Measurements from ENCODE around the gene IGSF8.

IGSF8 gene

DNA sequence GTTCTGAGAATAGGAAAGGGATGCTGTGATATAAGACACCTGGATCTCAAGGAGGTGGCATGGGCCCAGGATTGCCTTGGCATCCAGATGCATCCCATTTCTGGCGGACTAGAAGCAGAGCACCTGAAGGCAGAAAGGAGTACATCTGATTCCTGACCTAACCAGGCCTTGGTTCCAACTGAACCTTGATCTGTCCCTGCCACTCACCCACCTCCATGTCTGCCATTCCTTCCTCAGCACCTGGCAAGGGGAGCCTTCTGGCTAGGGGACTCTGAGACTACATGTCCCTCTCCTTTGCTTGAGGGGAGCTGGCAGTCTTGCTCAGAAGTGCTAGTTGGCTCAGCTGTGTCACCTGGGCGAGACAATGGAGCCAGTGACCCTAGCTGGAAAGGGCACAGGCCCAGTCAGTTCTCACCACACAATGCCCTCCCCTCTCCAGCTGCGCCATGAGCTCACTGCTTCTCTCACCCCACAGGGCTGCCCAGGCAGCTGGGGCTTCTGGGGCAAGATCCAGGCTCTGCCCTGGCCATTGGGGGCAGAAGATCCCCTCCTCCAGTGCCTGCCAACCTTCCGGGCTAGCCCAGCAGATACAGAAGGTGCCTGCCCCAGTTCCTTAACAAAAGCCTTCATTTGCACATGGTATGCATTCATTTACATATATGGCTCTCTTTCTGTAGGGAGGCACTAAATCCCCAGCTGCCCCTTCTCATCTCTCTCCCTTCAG lies 2.9 kb downstream of the IGSF8 start:
- Mint-ChIP-seq H3K27me3 (ENCODE audit: low read depth) (no peaks in the 10 kb centered on the region), H3K36me3 (ENCODE audit: low read depth) (peaks cover 4% of the 10 kb centered on the region), H3K4me1 (peaks cover 17% of the 10 kb centered on the region), H3K4me3 (peak overlapping the region; percentile 69 to 94 (median 87)), H3K27ac (peak overlapping the region in 1 of 3 experiments; percentile 2), H3K9me3 (no peaks in the 10 kb centered on the region)
- TF ChIP-seq, protein P1, sequence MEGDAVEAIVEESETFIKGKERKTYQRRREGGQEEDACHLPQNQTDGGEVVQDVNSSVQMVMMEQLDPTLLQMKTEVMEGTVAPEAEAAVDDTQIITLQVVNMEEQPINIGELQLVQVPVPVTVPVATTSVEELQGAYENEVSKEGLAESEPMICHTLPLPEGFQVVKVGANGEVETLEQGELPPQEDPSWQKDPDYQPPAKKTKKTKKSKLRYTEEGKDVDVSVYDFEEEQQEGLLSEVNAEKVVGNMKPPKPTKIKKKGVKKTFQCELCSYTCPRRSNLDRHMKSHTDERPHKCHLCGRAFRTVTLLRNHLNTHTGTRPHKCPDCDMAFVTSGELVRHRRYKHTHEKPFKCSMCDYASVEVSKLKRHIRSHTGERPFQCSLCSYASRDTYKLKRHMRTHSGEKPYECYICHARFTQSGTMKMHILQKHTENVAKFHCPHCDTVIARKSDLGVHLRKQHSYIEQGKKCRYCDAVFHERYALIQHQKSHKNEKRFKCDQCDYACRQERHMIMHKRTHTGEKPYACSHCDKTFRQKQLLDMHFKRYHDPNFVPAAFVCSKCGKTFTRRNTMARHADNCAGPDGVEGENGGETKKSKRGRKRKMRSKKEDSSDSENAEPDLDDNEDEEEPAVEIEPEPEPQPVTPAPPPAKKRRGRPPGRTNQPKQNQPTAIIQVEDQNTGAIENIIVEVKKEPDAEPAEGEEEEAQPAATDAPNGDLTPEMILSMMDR (IDR thresholded peaks at IDR 0.05; ENCODE audit: unreplicated experiment in 3 of 3): no peak

DNA sequence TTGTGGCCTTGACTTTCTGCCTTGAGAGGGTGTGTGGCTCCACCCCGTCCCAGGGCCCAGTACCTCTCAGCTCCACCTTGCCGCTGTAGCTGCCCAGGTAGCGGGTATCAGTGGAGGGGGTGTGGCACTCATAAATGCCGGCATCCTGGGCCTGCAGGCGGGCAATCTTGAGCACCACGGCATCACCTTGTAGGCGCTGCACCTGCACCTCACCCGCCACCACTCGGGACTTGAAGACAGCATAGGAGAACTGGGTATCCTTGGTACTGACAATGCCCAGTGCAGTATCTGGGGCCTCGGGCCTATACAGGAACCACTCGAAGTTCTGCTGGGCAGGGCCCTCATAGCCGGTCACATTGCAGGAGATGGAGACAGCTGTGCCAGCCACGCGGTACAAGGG lies 3.6 kb downstream of the IGSF8 start:
- TF ChIP-seq, protein P1 (IDR thresholded peaks at IDR 0.05; ENCODE audit: unreplicated experiment in 3 of 3): no peak
- Mint-ChIP-seq H3K4me3 (no peak overlapping the region), H3K4me1 (peaks cover 17% of the 10 kb centered on the region), H3K27ac (no peak overlapping the region), H3K9me3 (no peaks in the 10 kb centered on the region), H3K36me3 (ENCODE audit: low read depth) (peaks cover 4% of the 10 kb centered on the region), H3K27me3 (ENCODE audit: low read depth) (no peaks in the 10 kb centered on the region)

DNA sequence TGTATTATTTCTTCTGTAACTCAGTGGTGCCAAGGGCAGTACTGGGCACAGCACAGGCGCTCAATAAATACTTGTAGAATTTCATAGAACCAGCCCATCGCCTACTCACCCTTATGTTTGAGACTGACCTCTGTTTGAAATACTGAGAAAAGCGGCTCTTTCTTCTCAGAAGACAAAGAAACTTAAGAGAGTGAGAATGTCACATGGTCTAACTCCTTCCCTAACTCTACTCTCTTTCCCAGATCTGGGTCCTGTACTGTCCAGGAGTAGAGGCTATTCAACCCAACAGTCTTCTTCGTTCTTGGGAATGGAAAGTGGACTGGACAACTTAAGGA lies 4.2 kb downstream of the IGSF8 start:
- no peak overlapping the region for H3K4me3 Mint-ChIP-seq
- no peak overlapping the region for H3K27ac Mint-ChIP-seq
- no peaks in the 10 kb centered on the region for H3K27me3 Mint-ChIP-seq (ENCODE audit: low read depth)
- H3K4me1 Mint-ChIP-seq: peaks cover 14% of the 10 kb centered on the region
- H3K36me3 Mint-ChIP-seq (ENCODE audit: low read depth): peaks cover 4% of the 10 kb centered on the region
- TF ChIP-seq, protein P1 (IDR thresholded peaks at IDR 0.05; ENCODE audit: unreplicated experiment in 3 of 3): no peak
- no peaks in the 10 kb centered on the region for H3K9me3 Mint-ChIP-seq

DNA sequence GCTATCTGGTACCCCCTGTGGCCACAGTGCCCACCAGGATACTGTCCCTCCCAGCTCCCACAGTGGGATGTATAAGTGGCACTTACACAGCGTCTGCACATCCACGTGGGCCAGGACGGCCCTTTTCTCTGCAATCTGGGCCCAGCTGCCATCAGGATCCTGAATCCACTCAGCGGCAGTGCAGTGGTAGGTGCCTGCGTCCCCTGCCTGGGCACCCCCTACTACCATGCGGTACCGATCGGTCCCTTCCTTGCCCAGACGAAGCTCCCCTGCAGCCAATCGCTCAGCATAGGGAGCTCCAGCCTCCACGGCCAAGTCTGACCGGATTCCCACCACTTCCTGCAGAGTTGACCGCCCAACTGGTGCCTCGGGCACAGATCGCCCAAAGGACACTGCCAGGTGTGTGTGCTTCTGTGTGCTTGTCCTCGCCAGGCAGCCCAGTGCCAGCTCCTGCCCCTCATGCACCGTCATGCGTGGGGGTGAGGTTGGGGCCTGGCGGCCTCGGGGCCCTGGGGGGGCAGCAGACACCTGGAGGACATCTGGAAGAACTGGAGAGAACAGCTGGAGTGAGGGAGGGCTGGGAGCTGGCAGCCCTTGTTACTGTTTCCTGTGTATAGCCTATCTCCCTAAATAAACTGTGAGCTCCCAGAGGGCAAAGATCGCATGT lies 4.7 kb downstream of the IGSF8 start:
- TF ChIP-seq, protein P1 (IDR thresholded peaks at IDR 0.05; ENCODE audit: unreplicated experiment in 3 of 3): no peak
- Mint-ChIP-seq H3K4me3 (no peak overlapping the region), H3K4me1 (peaks cover 13% of the 10 kb centered on the region), H3K27ac (no peak overlapping the region), H3K36me3 (ENCODE audit: low read depth) (peaks cover 4% of the 10 kb centered on the region), H3K27me3 (ENCODE audit: low read depth) (no peaks in the 10 kb centered on the region), H3K9me3 (no peaks in the 10 kb centered on the region)

DNA sequence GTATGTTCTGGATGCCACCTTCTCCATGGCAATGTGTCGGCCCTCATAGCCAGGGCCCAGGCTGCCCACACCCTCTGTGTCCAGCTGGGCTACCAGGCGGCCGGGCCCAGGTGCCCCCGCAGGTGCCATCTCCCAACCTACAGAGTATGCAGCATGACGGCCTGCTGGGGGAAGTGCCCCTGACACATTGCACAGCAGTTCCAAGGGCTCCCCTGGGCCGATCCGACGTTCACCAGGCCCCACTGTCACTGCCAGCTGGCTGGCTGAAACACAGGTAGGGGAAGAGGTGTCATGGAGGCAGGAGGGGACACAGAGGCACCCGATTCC lies 5.4 kb downstream of the IGSF8 start:
- Mint-ChIP-seq H3K27me3 (ENCODE audit: low read depth) (no peaks in the 10 kb centered on the region), H3K4me3 (no peak overlapping the region), H3K27ac (no peak overlapping the region), H3K4me1 (peaks cover 13% of the 10 kb centered on the region), H3K9me3 (no peaks in the 10 kb centered on the region), H3K36me3 (ENCODE audit: low read depth) (peaks cover 4% of the 10 kb centered on the region)
- TF ChIP-seq, protein P1 (IDR thresholded peaks at IDR 0.05; ENCODE audit: unreplicated experiment in 3 of 3): no peak

Data from nephron (organoid).